RPMI8226 (cell line): ENCODE data around the gene CHID1.

Experiments used
- DNase-seq: peaks from one replicate; pipeline ENCODE4 v3.0.0-alpha.2; 2015

The CHID1 gene

DNA sequence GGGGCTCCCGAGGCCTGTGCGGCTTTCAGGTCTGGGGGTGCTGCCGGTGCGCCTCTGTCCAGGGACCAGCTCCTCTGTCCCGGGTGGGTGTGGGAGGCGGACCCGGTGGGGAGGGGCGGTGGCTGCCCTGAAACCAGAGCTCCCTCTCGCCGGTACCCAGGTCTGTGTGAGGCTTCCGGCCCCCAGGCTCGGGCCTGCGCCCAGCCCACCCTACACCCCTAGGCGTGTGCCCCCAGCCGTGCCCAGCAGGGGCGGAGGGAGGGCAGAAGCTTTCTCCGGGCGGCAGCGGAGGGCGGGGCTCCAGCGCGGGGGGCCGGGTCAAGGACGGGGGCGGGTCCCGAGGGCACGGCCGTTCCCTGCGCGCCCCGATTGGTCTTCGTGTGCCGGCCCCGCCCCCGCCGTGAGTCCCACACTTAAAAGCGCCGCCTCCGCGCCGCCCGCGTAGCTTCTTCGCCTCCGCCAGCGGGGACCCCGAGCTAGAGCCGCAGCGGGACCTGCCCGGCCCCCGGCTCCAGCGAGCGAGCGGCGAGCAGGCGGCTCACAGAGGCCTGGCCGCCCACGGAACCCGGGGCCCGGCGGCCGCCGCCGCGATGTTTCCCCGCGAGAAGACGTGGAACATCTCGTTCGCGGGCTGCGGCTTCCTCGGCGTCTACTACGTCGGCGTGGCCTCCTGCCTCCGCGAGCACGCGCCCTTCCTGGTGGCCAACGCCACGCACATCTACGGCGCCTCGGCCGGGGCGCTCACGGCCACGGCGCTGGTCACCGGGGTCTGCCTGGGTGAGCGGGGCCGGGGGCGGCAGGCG lies 91.3 kb downstream of the CHID1 start:
- DNase-seq = peak; percentile 94

GRCh38 chr11:818396-819128 lies 92.0 kb downstream of the CHID1 start, which contains the start of gene PNPLA2:
TSS of gene PNPLA2 (plus strand) at chr11:818914. CDS start at chr11:819719, 805 bp downstream.
- no peak for DNase-seq
